ENCODE data around the gene BICD1. TPM values are rescaled to one million over a fixed set of nuclear protein-coding genes. Genes with fewer than 3 reads are reported as not detected.

The BICD1 gene
- polyA plus RNA-seq, 2 of the 4 experiments (the other 2 are of a cell fraction), result 13.0 to 24.3 TPM

DNA sequence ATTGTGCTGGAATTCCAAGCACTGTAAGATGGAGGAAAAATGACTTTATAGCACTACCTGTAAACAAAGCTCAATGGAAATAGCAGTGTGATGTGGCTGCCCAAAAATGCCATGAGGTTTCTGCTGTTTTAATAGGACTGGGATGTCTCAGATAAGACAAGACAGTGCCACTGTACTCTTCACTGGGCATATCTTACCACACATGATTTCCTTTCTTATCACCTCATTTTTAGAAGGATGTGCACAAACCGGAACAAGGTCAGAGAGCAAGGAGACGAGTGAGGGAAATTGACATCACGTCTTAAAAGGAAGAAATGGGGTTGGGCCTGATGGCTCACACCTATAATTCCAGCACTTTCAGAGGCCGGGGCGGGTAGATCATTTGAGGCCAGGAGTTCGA, 254.3 kb downstream of the BICD1 start:
- ChIA-PET POLR2A (no interaction called here), CTCF (interaction anchor here (1.0 to 1.4 kb wide), 2 partner anchors 311 to 394 kb away, joined by 3 to 4 read pairs; no protein-coding TSS in a partner anchor)

DNA sequence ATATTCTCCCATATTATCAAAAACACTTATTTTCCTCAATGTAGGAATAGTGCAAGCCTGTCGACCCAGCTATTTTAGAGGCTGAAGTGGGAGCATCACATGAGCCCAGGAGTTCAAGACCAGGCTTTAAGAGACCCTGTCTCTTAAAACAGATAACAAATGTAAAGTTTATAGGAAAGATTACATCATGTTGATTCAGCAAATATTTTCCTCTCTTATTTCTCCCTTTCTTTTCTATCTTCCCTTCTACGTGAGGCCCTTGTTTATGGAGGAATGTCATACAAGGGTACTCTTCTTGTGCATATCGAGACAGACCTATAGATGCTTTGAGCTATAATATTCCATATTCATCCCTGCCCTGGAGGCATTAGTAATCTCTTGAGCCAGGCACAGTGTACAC, 256.2 kb downstream of the BICD1 start:
- POLR2A ChIA-PET, result no interaction called here
- Histone ChIP-seq H3K4me1 (peaks cover 15% of the 10 kb centered on the region; the same call in 2 of the 3 replicates), H3K9me3 (no peaks in the 10 kb centered on the region), H3K4me2 (no peak overlapping the region), H3K4me3 (no peak overlapping the region), H3K27ac (no peak overlapping the region)
- CTCF ChIA-PET, result interaction anchor here (0.6 to 9.4 kb wide), 5 partner anchors 16 to 320 kb away, joined by 3 to 137 read pairs (median 7); partner anchors contain the start of gene FGD4
- TF ChIP-seq MAFK (IDR thresholded peaks at IDR 0.05; ENCODE audit: partially characterized antibody), result peak; percentile 58
- TF ChIP-seq, protein P1, sequence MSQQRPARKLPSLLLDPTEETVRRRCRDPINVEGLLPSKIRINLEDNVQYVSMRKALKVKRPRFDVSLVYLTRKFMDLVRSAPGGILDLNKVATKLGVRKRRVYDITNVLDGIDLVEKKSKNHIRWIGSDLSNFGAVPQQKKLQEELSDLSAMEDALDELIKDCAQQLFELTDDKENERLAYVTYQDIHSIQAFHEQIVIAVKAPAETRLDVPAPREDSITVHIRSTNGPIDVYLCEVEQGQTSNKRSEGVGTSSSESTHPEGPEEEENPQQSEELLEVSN (IDR thresholded peaks at IDR 0.05; ENCODE audit: borderline replicate concordance, low read depth), result no peak
- no peak for ATAC-seq
- FAIRE-seq, result no peak
- 77% methylated on average over 3 of the region's 3 CpGs for WGBS (ENCODE audit: missing lambda C conversion rate)
- no peak for DNase-seq (ENCODE audit: low read depth in 1 of 2, low spot score in 1 of 2)

More for the DNA sequence above, 254.3 kb downstream of the BICD1 start:
- 94% methylated on average over 6 of the region's 6 CpGs for WGBS (ENCODE audit: missing lambda C conversion rate)
- H3K4me1 ChIP-seq, result peaks cover 4% of the 10 kb centered on the region; the same call in 1 of the 3 replicates
- no peaks in the 10 kb centered on the region for H3K9me3 ChIP-seq
- ATAC-seq (no peak), FAIRE-seq (no peak), DNase-seq (ENCODE audit: low read depth in 1 of 2, low spot score in 1 of 2) (no peak)
- H3K4me3 ChIP-seq, result no peak overlapping the region
- H3K4me2 ChIP-seq, result no peak overlapping the region
- TF ChIP-seq RAD21 (conservative IDR thresholded peaks at IDR 0.05 in 1 of 2, IDR thresholded peaks at IDR 0.05 in 1 of 2), result no peak
- H3K27ac ChIP-seq, result no peak overlapping the region

DNA sequence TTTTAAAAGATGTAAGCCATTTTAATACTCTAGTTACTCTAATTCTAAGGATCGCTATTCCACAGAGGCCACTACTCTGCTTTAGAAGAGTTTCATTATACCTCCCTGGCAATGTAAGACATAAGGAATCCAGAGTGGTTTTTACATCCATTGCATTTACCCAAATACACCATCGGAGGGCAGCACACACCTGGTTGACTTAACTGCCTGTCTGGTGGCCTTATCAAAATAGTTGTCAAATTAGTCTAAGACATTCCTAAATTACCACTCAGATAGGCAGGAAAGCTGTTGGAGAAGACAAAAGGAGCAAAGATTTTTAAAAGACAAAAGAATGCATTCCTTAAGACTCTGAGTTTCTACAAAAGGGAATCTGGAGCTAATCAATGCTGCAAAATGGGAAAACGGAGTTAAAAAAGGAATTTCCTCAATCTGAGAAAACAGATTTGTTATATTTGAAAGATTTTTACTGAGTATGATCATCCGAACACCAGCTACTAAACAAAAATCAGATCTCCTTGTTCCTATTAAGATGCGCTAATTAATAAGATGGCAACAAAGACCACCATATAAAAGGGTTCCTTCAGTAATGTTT, 258.9 kb downstream of the BICD1 start:
- no peak overlapping the region for H3K4me3 ChIP-seq
- TF ChIP-seq, protein P2, sequence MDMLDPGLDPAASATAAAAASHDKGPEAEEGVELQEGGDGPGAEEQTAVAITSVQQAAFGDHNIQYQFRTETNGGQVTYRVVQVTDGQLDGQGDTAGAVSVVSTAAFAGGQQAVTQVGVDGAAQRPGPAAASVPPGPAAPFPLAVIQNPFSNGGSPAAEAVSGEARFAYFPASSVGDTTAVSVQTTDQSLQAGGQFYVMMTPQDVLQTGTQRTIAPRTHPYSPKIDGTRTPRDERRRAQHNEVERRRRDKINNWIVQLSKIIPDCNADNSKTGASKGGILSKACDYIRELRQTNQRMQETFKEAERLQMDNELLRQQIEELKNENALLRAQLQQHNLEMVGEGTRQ (IDR thresholded peaks at IDR 0.05), result no peak
- TF ChIP-seq MYC (IDR thresholded peaks at IDR 0.05; ENCODE audit: borderline replicate concordance, low read length), result no peak
- peak; percentile 94 to 96 for TF ChIP-seq RAD21 (conservative IDR thresholded peaks at IDR 0.05 in 1 of 2, IDR thresholded peaks at IDR 0.05 in 1 of 2)
- no peak for TF ChIP-seq TP53 (CRISPR knock-in tag; IDR thresholded peaks at IDR 0.05)
- TF ChIP-seq SMC3 (IDR thresholded peaks at IDR 0.05), result peak; percentile 91
- TF ChIP-seq, protein P3, sequence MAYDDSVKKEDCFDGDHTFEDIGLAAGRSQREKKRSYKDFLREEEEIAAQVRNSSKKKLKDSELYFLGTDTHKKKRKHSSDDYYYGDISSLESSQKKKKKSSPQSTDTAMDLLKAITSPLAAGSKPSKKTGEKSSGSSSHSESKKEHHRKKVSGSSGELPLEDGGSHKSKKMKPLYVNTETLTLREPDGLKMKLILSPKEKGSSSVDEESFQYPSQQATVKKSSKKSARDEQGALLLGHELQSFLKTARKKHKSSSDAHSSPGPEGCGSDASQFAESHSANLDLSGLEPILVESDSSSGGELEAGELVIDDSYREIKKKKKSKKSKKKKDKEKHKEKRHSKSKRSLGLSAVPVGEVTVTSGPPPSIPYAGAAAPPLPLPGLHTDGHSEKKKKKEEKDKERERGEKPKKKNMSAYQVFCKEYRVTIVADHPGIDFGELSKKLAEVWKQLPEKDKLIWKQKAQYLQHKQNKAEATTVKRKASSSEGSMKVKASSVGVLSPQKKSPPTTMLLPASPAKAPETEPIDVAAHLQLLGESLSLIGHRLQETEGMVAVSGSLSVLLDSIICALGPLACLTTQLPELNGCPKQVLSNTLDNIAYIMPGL (CRISPR knock-in tag; IDR thresholded peaks at IDR 0.05; ENCODE audit: borderline replicate concordance), result no peak
- no peak for TF ChIP-seq ZFP36 (IDR thresholded peaks at IDR 0.05; ENCODE audit: borderline replicate concordance, partially characterized antibody)
- no peak for TF ChIP-seq ESRRA (IDR thresholded peaks at IDR 0.05; ENCODE audit: borderline replicate concordance, low read length)
- TF ChIP-seq, protein P4, sequence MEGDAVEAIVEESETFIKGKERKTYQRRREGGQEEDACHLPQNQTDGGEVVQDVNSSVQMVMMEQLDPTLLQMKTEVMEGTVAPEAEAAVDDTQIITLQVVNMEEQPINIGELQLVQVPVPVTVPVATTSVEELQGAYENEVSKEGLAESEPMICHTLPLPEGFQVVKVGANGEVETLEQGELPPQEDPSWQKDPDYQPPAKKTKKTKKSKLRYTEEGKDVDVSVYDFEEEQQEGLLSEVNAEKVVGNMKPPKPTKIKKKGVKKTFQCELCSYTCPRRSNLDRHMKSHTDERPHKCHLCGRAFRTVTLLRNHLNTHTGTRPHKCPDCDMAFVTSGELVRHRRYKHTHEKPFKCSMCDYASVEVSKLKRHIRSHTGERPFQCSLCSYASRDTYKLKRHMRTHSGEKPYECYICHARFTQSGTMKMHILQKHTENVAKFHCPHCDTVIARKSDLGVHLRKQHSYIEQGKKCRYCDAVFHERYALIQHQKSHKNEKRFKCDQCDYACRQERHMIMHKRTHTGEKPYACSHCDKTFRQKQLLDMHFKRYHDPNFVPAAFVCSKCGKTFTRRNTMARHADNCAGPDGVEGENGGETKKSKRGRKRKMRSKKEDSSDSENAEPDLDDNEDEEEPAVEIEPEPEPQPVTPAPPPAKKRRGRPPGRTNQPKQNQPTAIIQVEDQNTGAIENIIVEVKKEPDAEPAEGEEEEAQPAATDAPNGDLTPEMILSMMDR (IDR thresholded peaks at IDR 0.05), result peak; percentile 91
- no peak overlapping the region; a peak in 1 of 6 replicates for H3K27ac ChIP-seq
- no peak overlapping the region for H3K4me2 ChIP-seq
- ChIA-PET CTCF (interaction anchor here (0.6 to 9.4 kb wide), 40 partner anchors 10 to 712 kb away, joined by 3 to 137 read pairs (median 4); partner anchors contain the start of genes FGD4 and YARS2), POLR2A (no interaction called here)
- DNase-seq (ENCODE audit: low read depth in 1 of 2, low spot score in 1 of 2) (peak; percentile 49 to 81), ATAC-seq (peak; percentile 76 to 85; a peak in 5 of 6 replicates), FAIRE-seq (no peak)
- peaks cover 15% of the 10 kb centered on the region; the same call in 2 of the 3 replicates for H3K4me1 ChIP-seq
- no peaks in the 10 kb centered on the region for H3K9me3 ChIP-seq
- WGBS (ENCODE audit: missing lambda C conversion rate), result 42% methylated on average over 5 of the region's 5 CpGs
